22Rv1 (cell line): ENCODE results near the gene RIC3.

Source experiments
- CTCF ChIP-seq: fragments of 450-650 bp; IDR thresholded peaks from 2 replicates; pipeline ENCODE4 v1.5.1; 2017; ENCODE audit warnings: mild to moderate bottlenecking
- ZFX ChIP-seq: fragments of 450-650 bp; IDR thresholded peaks from 2 replicates; pipeline ENCODE4 v1.6.1; 2017; ENCODE audit warnings: antibody characterized with exemption, borderline replicate concordance

GRCh38 chr11:8111636-8112035 is 57.2 kb downstream of the RIC3 start:
- TF ChIP-seq CTCF: no peak
- no peak for TF ChIP-seq ZFX
